Osteocyte (in vitro differentiated cells): Measurements from ENCODE around the gene TNXB. TPM values are rescaled to one million over a fixed set of nuclear protein-coding genes. Genes with fewer than 3 reads are reported as not detected.

ENCODE experiments used
- DNase-seq: peaks from one replicate; pipeline ENCODE4 v3.0.0; 2021; ENCODE audit warnings: mixed read lengths; ENCODE audit not compliant: unreplicated experiment; ENCODE audit errors: extremely low spot score
- H3K27ac Mint-ChIP-seq: one replicate; pipeline ENCODE4 v1.8.0; 2021; ENCODE audit warnings: mild to moderate bottlenecking, mixed read lengths; ENCODE audit not compliant: unreplicated experiment
- H3K27me3 Mint-ChIP-seq: one replicate; pipeline ENCODE4 v1.8.0; 2021; ENCODE audit warnings: mixed read lengths; ENCODE audit not compliant: unreplicated experiment
- H3K36me3 Mint-ChIP-seq: one replicate; pipeline ENCODE4 v1.8.0; 2021; ENCODE audit warnings: mixed read lengths; ENCODE audit not compliant: unreplicated experiment
- H3K4me1 Mint-ChIP-seq: one replicate; pipeline ENCODE4 v1.8.0; 2021; ENCODE audit warnings: mixed read lengths; ENCODE audit not compliant: unreplicated experiment
- H3K4me3 Mint-ChIP-seq: one replicate; pipeline ENCODE4 v1.8.0; 2021; ENCODE audit warnings: mild to moderate bottlenecking, moderate library complexity, mixed read lengths; ENCODE audit not compliant: unreplicated experiment
- H3K9me3 Mint-ChIP-seq: one replicate; pipeline ENCODE4 v1.8.0; 2021; ENCODE audit warnings: mixed read lengths; ENCODE audit not compliant: unreplicated experiment
- CTCF ChIP-seq: fragments of 200-600 bp; sonication (generic); IDR thresholded peaks from 2 replicates; pipeline ENCODE4 v1.5.0; 2021; ENCODE audit warnings: antibody characterized with exemption, mild to moderate bottlenecking, moderate library complexity
- total RNA-seq: library from RNA; stranded (reverse); gene quantifications from 2 replicates; pipeline ENCODE4 v1.2.1, GENCODE V29; 2021

The TNXB gene
- total RNA-seq, 1 donor from 2014 or later, result 13.9 TPM

- Mint-ChIP-seq H3K9me3 (no peaks in the 10 kb centered on the region), H3K27ac (no peak overlapping the region), H3K4me1 (peaks cover 24% of the 10 kb centered on the region), H3K4me3 (no peak overlapping the region), H3K36me3 (no peaks in the 10 kb centered on the region), H3K27me3 (peaks cover 2% of the 10 kb centered on the region)
- TF ChIP-seq CTCF, result no peak
- no peak for DNase-seq
These were observed 11.8 kb downstream of the TNXB start for GRCh38 chr6:32097364-32097763.

- DNase-seq, result no peak
- TF ChIP-seq CTCF, result no peak
- Mint-ChIP-seq H3K4me1 (peaks cover 32% of the 10 kb centered on the region), H3K36me3 (no peaks in the 10 kb centered on the region), H3K4me3 (no peak overlapping the region), H3K27ac (no peak overlapping the region), H3K9me3 (no peaks in the 10 kb centered on the region), H3K27me3 (no peaks in the 10 kb centered on the region)
These were observed 12.5 kb downstream of the TNXB start for GRCh38 chr6:32096394-32097258.

- H3K27ac Mint-ChIP-seq, result no peak overlapping the region
- no peak for TF ChIP-seq CTCF
- no peak overlapping the region for H3K4me3 Mint-ChIP-seq
- H3K27me3 Mint-ChIP-seq, result no peaks in the 10 kb centered on the region
- peaks cover 32% of the 10 kb centered on the region for H3K4me1 Mint-ChIP-seq
- no peaks in the 10 kb centered on the region for H3K9me3 Mint-ChIP-seq
- no peak for DNase-seq
- no peaks in the 10 kb centered on the region for H3K36me3 Mint-ChIP-seq
These were observed 13.1 kb downstream of the TNXB start for GRCh38 chr6:32096087-32096393.

GRCh38 chr6:32095338-32096086 is 13.6 kb downstream of the TNXB start:
- Mint-ChIP-seq H3K27me3 (no peaks in the 10 kb centered on the region), H3K36me3 (no peaks in the 10 kb centered on the region), H3K4me3 (no peak overlapping the region), H3K9me3 (no peaks in the 10 kb centered on the region), H3K4me1 (peaks cover 32% of the 10 kb centered on the region), H3K27ac (no peak overlapping the region)
- no peak for TF ChIP-seq CTCF
- no peak for DNase-seq
